ELF-1 (cell line): Measurements from ENCODE around the gene HDAC10.
"Not testable (repeated sequence)": the region's sequence is repeated elsewhere in the genome, so short reads cannot be mapped to it uniquely, and the experiment has no call there.

Experiments used
- DNase-seq: peaks from one replicate; pipeline ENCODE4 v3.0.0-alpha.2; 2016; ENCODE audit warnings: low read depth, low spot score

Gene HDAC10

GRCh38 chr22:50218153-50218995, 32.7 kb downstream of the HDAC10 start:
- DNase-seq = no peak

- DNase-seq = no peak
Observed at GRCh38 chr22:50217543-50218152, 33.4 kb downstream of the HDAC10 start.

GRCh38 chr22:50216684-50217520, 34.2 kb downstream of the HDAC10 start:
- no peak for DNase-seq

GRCh38 chr22:50216055-50216683, 34.9 kb downstream of the HDAC10 start:
- no peak for DNase-seq

DNA sequence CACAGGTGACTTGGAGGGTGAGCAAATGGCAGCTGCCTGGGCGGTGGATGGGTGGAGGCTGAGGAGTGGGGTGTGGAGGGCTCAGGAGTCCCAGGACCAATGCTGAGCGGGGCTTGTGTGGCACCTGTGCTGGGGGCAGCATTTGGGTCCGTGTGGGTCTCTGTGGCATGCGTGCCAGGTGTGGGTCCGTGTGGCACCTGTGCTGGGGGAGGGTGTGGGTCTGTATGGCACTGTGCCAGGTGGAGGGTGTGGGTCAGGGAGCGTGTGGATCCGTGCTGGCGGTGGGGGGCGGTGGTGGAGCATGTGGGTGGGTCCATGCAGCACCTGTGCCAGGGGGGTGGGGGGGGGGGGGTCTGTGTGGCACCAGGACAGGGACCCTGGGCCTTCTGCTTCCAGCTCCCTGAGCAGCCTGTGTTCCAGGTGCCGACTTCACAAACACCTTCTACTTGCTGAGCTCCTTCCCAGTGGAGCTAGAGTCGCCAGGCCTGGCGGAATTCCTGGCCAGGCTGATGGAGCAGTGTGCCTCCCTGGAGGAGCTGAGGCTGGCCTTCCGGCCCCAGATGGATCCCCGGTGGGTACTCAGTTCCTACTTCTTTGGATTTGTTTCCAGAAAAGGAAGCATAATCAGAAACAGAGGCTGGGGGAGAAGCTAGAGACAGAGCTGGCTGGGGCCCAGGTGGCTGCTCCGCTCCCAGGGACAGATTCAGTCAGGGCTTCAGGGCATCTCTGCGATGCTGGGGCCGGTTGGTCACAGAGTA, 35.6 kb downstream of the HDAC10 start:
- DNase-seq = no peak

DNA sequence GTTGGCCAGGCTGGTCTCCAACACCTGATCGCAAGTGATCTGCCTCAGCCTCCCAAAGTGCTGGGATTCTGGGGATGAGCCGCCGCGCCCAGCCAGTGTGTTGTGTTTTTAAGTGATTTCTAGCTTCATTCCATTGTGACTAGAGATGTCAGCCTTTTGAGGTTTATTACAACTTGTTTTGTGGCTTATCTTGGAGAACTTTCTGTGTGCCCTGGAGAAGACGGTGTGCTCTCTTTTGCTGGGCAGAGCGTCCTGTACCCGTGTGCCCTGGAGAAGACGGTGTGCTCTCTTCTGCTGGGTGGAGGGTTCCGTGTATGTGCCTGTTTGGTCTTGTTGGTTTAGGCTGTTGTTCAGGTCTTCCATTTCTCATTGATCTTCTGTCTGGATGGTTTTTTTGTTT, 37.8 kb downstream of the HDAC10 start:
- DNase-seq = no peak

- DNase-seq = no peak
Observed at GRCh38 chr22:50211147-50211546, 39.9 kb downstream of the HDAC10 start.

DNA sequence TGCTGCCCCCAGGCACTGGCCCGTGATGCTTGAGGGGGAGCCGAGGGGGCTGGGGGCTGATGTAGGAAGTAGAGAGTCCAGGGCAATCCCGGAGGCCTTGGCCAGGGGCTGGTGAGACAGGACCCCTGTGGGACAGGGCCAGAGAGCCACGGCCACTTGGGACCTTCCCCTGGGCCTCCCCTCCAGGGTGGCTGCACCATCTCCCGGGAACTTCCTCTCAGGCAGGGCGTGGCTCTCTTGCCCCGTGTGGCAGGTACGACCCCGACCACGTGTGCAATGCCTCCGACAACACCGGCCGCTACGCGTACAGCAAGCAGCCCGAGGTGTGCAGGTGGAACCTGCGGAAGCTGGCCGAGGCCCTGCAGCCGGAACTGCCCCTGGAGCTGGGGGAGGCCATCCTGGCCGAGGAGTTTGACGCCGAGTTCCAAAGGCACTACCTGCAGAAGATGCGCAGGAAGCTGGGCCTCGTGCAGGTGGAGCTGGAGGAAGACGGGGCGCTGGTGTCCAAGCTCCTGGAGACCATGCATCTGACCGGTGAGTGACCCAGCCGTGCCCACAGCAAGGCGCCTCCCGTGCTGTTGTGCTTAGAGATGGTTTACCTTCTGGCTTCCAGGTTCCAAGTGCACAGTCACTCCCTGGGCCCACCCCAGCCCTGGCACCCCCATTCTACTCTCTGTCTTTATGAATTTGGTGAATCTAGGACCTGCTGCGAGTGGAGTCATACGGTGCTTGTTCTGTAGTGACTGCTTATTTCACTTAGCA, 40.5 kb downstream of the HDAC10 start:
- no peak for DNase-seq

GRCh38 chr22:50209893-50210292, 41.2 kb downstream of the HDAC10 start:
- DNase-seq = peak; percentile 44

- DNase-seq = no peak
Observed at GRCh38 chr22:50208939-50209892, 41.8 kb downstream of the HDAC10 start.

- no peak for DNase-seq
Observed at GRCh38 chr22:50208430-50208938, 42.6 kb downstream of the HDAC10 start.

DNA sequence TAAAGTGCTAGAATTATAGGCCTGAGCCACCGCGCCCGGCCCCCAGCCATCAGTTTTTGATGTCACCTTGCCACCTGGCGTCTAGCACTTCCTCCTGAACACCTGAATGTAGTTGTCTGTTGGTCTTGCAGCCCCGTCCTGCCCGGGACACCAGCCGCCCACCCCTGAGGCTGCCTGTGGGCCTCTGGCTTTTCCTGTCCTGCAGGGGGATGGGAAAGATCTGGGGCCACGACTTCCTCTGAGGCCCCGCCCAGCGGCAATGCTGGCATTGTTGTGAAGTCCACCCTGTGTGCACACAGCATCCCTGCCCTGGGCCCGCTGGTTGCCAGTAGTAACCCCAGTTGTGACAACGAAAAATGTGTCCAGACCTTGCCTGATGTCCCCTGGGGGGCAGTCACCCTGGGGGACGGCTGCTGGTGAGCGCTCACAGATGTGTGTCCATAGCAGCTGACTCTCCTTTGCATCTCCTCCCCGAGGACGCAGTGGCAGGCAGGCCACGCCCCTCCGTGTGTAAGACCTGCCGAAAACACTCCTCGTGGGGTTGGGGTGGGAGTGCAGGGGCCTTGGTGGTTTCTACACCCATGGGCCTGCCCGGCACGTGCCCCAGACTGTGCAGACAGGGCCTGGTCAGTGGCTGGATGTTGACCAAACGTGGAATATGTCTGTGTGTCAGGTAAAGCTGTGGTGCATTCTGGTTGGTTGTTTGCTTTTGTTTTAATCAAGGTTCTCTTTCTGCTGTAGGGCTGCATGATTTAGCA, 43.5 kb downstream of the HDAC10 start:
- DNase-seq = no peak

DNA sequence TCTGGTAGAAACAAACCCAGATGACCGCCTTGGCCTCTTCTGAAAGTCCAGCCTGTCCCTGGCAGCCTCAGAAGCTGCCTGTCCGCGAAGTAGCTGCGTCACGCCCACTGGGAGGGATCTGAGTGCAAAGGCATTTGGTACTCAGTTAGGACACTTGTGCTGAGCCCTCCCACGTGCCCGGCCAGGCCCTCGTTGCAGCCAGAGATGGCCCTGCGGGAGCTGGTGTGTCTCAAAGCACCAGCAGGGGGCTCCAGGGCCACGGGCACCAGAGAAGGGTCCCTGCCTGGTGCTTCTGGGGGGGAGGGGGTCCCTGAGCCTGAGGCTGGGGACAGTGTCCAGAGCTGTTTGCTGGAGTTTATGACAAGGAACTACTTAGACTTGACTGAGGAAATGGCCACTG, 44.5 kb downstream of the HDAC10 start:
- DNase-seq = peak; percentile 82

- DNase-seq = no peak
Observed at GRCh38 chr22:50205781-50206569, 45.1 kb downstream of the HDAC10 start.

GRCh38 chr22:50204998-50205397, 46.1 kb downstream of the HDAC10 start:
- not testable (repeated sequence) for DNase-seq

- DNase-seq = no peak
Observed at GRCh38 chr22:50204571-50204970, 46.5 kb downstream of the HDAC10 start.

DNA sequence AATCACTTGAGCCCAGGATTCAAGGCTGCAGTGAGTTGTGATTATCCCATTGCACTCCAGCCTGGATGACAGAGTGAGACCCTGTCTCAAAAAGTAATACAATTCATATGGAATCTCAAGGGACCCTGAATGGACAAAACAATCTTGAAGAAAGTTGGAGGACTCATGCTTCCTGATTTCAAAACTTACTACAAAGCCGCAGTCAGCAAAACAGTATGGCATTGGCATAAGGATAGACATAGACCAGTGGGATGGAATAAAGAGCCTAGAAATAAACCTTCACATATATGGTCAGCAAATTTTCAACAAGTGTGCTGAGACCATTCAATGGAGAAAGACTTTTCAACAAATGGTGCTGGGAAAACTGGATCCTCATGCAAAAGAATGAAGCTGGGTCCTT, 47.8 kb downstream of the HDAC10 start:
- no peak for DNase-seq
